K562 (cell line): ENCODE measurements around the gene SERPINF2. TPM values are rescaled to one million over a fixed set of nuclear protein-coding genes. Genes with fewer than 3 reads are reported as not detected.

Experiments used
- C11orf30 ChIP-seq: fragments of 450-650 bp; IDR thresholded peaks from 2 replicates; pipeline ENCODE4 v1.6.1; 2016; ENCODE audit warnings: low read depth, mild to moderate bottlenecking
- CAMTA2 ChIP-seq: fragments of 250-450 bp; sonication (Bioruptor Pico); conservative IDR thresholded peaks from 2 replicates; pipeline ENCODE4 v1.5.1; 2022
- DIDO1 ChIP-seq: fragments of 450-650 bp; IDR thresholded peaks from 2 replicates; pipeline ENCODE4 v1.6.1; 2016; ENCODE audit warnings: low read depth, missing biosample characterization, missing genetic modification characterization
- FOXK1 ChIP-seq: sonication (generic); formaldehyde crosslinking; IDR thresholded peaks from 2 replicates; pipeline ENCODE4 v1.8.0; 2022; ENCODE audit warnings: missing genetic modification reagents, mild to moderate bottlenecking, borderline replicate concordance
- GABPB2 ChIP-seq: fragments of 250-450 bp; sonication (Bioruptor Pico); conservative IDR thresholded peaks from 2 replicates; pipeline ENCODE4 v1.5.1; 2021; ENCODE audit warnings: mild to moderate bottlenecking
- L3MBTL2 ChIP-seq: fragments of 450-650 bp; IDR thresholded peaks from 2 replicates; pipeline ENCODE4 v1.6.1; 2016; ENCODE audit warnings: mild to moderate bottlenecking, moderate library complexity
- MAZ ChIP-seq, 2 experiments: fragments of 450-650 bp in 1 of 2; sonication (generic) in 1 of 2; formaldehyde crosslinking; IDR thresholded peaks in 1 of 2; conservative IDR thresholded peaks in 1 of 2; 2 replicates each; pipeline versions ENCODE4 v1.4.0 to v1.5.0; 2020; ENCODE audit warnings: mild to moderate bottlenecking in 1 of 2, missing genetic modification reagents in 1 of 2
- RB1 ChIP-seq: fragments of 450-650 bp; IDR thresholded peaks from 2 replicates; pipeline ENCODE4 v1.6.1; 2017; ENCODE audit warnings: low read depth, mild to moderate bottlenecking
- RBFOX2 ChIP-seq: fragments of 200-400 bp; formaldehyde crosslinking; IDR thresholded peaks from 2 replicates; pipeline ENCODE4 v1.6.1; 2017; ENCODE audit warnings: low read depth, mild to moderate bottlenecking, low read length, moderate library complexity
- SMARCC2 ChIP-seq: fragments of 450-650 bp; IDR thresholded peaks from 2 replicates; pipeline ENCODE4 v1.6.1; 2017; ENCODE audit warnings: antibody characterized with exemption, moderate library complexity, mild to moderate bottlenecking, low read depth
- SMC3 ChIP-seq: conservative IDR thresholded peaks from 2 replicates; pipeline ENCODE4 v1.6.1; 2011; ENCODE audit warnings: low read depth, low read length, improper control_type of control experiment; ENCODE audit not compliant: insufficient read depth
- SUPT5H ChIP-seq: fragments of 450-650 bp; IDR thresholded peaks from 2 replicates; pipeline ENCODE4 v1.6.1; 2016
- TSC22D4 ChIP-seq: fragments of 450-650 bp; IDR thresholded peaks from 2 replicates; pipeline ENCODE4 v1.6.1; 2016; ENCODE audit warnings: missing genetic modification characterization, missing biosample characterization, control low read depth
- XRCC5 ChIP-seq: fragments of 200-400 bp; formaldehyde crosslinking; IDR thresholded peaks from 2 replicates; pipeline ENCODE4 v1.6.1; 2017; ENCODE audit warnings: low read depth, mild to moderate bottlenecking, low read length
- ZNF444 ChIP-seq: fragments of 250-450 bp; sonication (Bioruptor Pico); IDR thresholded peaks from 2 replicates; pipeline ENCODE4 v1.4.0; 2020; ENCODE audit warnings: mild to moderate bottlenecking, moderate library complexity
- ZNF830 ChIP-seq: fragments of 250-450 bp; sonication (Bioruptor Pico); IDR thresholded peaks from 2 replicates; pipeline ENCODE4 v1.5.0; 2021; ENCODE audit warnings: mild to moderate bottlenecking
- polyA plus RNA-seq, 8 experiments: library from polyadenylated mRNA; depleted of rRNA in 4 of 8; stranded (reverse) in 5 of 8; unstranded in 3 of 8; fragments of >200 nt; fragmentation: Nextera tagmentation in 2 of 8; fragmentation: Illumina TruSeq in 1 of 8; extraction: Ambion mirVana in 2 of 8; extraction: Trizol in 1 of 8; gene quantifications; 2 replicates each; pipeline versions ENCODE4 v1.2.1 to v1.2.3, GENCODE V29; 2011 to 2014; ENCODE audit warnings: inconsistent platforms in 1 of 8, missing spikeins in 1 of 8
- total RNA-seq, 7 experiments: library from RNA; depleted of rRNA in 6 of 7; stranded (reverse); fragments of >200 nt in 6 of 7; fragmentation: Illumina TruSeq in 2 of 7; extraction: Trizol in 2 of 7; gene quantifications; 2 replicates each; pipeline versions ENCODE4 v1.2.1 to v1.2.3, GENCODE V29; 2011 to 2021; ENCODE audit warnings: low replicate concordance in 1 of 7
- TF ChIP-seq, protein P1 (sequence below), 2 experiments: IDR thresholded peaks; 2 replicates each; pipeline ENCODE4 v1.6.1; 2011; ENCODE audit warnings: borderline replicate concordance in 1 of 2, control low read depth in 1 of 2, low read depth in 1 of 2, low read length in 1 of 2, mild to moderate bottlenecking in 1 of 2, mixed read lengths in 1 of 2, moderate library complexity in 1 of 2; ENCODE audit not compliant: insufficient read depth in 1 of 2, insufficient read length in 1 of 2, poor library complexity in 1 of 2, severe bottlenecking in 1 of 2; ENCODE audit errors: extremely low read depth in 1 of 2
- TF ChIP-seq, protein P2 (sequence below): fragments of 450-650 bp; IDR thresholded peaks from 2 replicates; pipeline ENCODE4 v1.6.1; 2016; ENCODE audit warnings: missing biosample characterization, missing genetic modification characterization

SERPINF2 gene
- total and polyA plus RNA-seq, 9 of the 15 experiments (the other 6 are each of a cell fraction or from before 2014, with no cell fraction given) = 0.22 TPM; not detected in 8

DNA sequence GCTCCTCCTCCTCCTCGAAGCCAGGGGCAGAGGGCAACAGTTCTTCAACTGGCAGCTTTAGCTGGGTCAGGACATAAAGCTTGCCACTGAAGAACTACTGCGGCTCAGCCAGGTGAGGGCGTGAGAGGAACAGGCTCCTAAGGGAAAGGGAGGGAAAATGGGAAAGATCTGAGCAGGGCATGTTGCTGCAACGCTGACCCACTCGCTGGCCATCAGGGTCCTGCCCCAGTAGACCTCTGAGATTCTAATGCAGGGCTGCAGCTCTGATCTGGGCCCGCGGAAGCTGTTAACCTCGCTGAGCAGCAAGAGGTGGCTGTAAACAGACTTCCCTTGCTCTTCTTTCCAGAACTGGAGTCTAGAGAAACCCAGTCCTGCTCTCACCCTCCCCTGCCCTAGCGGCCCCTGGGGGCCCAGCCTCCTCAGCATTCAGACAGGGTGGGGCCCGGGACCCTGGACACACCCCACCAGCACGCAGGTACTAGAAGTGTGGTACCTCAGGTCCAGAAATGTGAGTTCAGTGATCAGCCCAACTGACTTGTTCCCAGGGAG, 28.7 kb upstream of the SERPINF2 start (continued):
- TF ChIP-seq SMARCC2 (no peak), ZNF444 (CRISPR knock-in tag) (no peak), ZNF830 (no peak), L3MBTL2 (peak; percentile 51; the same call in 1 of the 2 replicates), TSC22D4 (no peak), DIDO1 (tag) (no peak), FOXK1 (CRISPR knock-in tag) (0 out of 2 replicates have a peak, but pooled peaks have one; percentile 10), RB1 (peak; percentile 64; the same call in 1 of the 2 replicates), SMC3 (0 out of 2 replicates have a peak, but pooled peaks have one; percentile 17), RBFOX2 (no peak), MAZ (CRISPR knock-in tag; conservative IDR thresholded peaks at IDR 0.05 in 1 of 2, IDR thresholded peaks at IDR 0.05 in 1 of 2) (peak in 1 of 2 experiments; percentile 42; a peak in 1 of 4 replicates), C11orf30 (no peak), SUPT5H (0 out of 2 replicates have a peak, but pooled peaks have one; percentile 14), GABPB2 (CRISPR knock-in tag) (no peak), XRCC5 (no peak), CAMTA2 (no peak)
- TF ChIP-seq, protein P1, sequence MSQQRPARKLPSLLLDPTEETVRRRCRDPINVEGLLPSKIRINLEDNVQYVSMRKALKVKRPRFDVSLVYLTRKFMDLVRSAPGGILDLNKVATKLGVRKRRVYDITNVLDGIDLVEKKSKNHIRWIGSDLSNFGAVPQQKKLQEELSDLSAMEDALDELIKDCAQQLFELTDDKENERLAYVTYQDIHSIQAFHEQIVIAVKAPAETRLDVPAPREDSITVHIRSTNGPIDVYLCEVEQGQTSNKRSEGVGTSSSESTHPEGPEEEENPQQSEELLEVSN (IDR thresholded peaks at IDR 0.05; ENCODE audit: borderline replicate concordance in 1 of 2, extremely low read depth in 1 of 2, insufficient read depth in 1 of 2, insufficient read length in 1 of 2, low read depth in 1 of 2, low read length in 1 of 2, poor library complexity in 1 of 2, severe bottlenecking in 1 of 2) = peak in 1 of 2 experiments; percentile 49
- TF ChIP-seq, protein P2, sequence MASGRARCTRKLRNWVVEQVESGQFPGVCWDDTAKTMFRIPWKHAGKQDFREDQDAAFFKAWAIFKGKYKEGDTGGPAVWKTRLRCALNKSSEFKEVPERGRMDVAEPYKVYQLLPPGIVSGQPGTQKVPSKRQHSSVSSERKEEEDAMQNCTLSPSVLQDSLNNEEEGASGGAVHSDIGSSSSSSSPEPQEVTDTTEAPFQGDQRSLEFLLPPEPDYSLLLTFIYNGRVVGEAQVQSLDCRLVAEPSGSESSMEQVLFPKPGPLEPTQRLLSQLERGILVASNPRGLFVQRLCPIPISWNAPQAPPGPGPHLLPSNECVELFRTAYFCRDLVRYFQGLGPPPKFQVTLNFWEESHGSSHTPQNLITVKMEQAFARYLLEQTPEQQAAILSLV = no peak
